MG63 (cell line): ENCODE results near the gene MME. TPM values are rescaled to one million over a fixed set of nuclear protein-coding genes. Genes with fewer than 3 reads are reported as not detected.

Experiments
- DNase-seq: peaks from one replicate; pipeline ENCODE4 v3.0.0-alpha.2; 2020
- H3K27me3 ChIP-seq: fragments of 250-450 bp; sonication (Bioruptor Pico); 2 replicates; pipeline ENCODE4 v1.5.1; 2020; ENCODE audit warnings: mild to moderate bottlenecking, moderate library complexity
- H3K36me3 ChIP-seq: fragments of 250-450 bp; sonication (Bioruptor Pico); 2 replicates; pipeline ENCODE4 v1.5.1; 2020; ENCODE audit warnings: mild to moderate bottlenecking, moderate library complexity
- H3K4me3 ChIP-seq: fragments of 250-450 bp; sonication (Bioruptor Pico); 2 replicates; pipeline ENCODE4 v1.5.1; 2020; ENCODE audit warnings: mild to moderate bottlenecking, moderate library complexity
- H3K9me3 ChIP-seq: fragments of 250-450 bp; sonication (Bioruptor Pico); 2 replicates; pipeline ENCODE4 v1.5.1; 2020; ENCODE audit warnings: mild to moderate bottlenecking, moderate library complexity
- total RNA-seq: library from RNA; depleted of rRNA; stranded (reverse); fragments of >200 nt; shearing (Covaris generic); gene quantifications from 2 replicates; pipeline ENCODE4 v1.2.3, GENCODE V29; 2014; ENCODE audit warnings: low replicate concordance

The MME gene
- total RNA-seq, 1 experiment from 2014 or later: 0.07 TPM

GRCh38 chr3:155076888-155077287, 3.2 kb upstream of the MME start:
- peak; percentile 6 for DNase-seq
- H3K4me3 ChIP-seq: no peak overlapping the region
- peaks cover 10% of the 10 kb centered on the region for H3K9me3 ChIP-seq
- H3K27me3 ChIP-seq: peaks cover 23% of the 10 kb centered on the region
- no peaks in the 10 kb centered on the region for H3K36me3 ChIP-seq

GRCh38 chr3:155078711-155079467, 1.2 kb upstream of the MME start:
- Histone ChIP-seq H3K9me3 (peaks cover 10% of the 10 kb centered on the region; the same call in 1 of the 2 replicates), H3K36me3 (no peaks in the 10 kb centered on the region), H3K4me3 (peak overlapping the region; percentile 50), H3K27me3 (peaks cover 35% of the 10 kb centered on the region)
- no peak for DNase-seq

GRCh38 chr3:155079468-155079745, 712 bp upstream of the MME start:
- Histone ChIP-seq H3K9me3 (peaks cover 10% of the 10 kb centered on the region; the same call in 1 of the 2 replicates), H3K27me3 (peaks cover 35% of the 10 kb centered on the region), H3K4me3 (peak overlapping the region; percentile 50), H3K36me3 (no peaks in the 10 kb centered on the region)
- DNase-seq: no peak

- H3K4me3 ChIP-seq: peak overlapping the region; percentile 50
- peaks cover 35% of the 10 kb centered on the region for H3K27me3 ChIP-seq
- H3K36me3 ChIP-seq: no peaks in the 10 kb centered on the region
- DNase-seq: no peak
- 0 out of 2 replicates have a peak, but pooled peaks cover 2% of the 10 kb centered on the region for H3K9me3 ChIP-seq
Measured at GRCh38 chr3:155080692-155081091, 573 bp downstream of the MME start.

- Histone ChIP-seq H3K27me3 (peaks cover 33% of the 10 kb centered on the region), H3K36me3 (no peaks in the 10 kb centered on the region), H3K9me3 (no peaks in the 10 kb centered on the region), H3K4me3 (no peak overlapping the region)
- DNase-seq: no peak
Measured at GRCh38 chr3:155083313-155083905, 3.3 kb downstream of the MME start.

GRCh38 chr3:155084567-155084966, 4.4 kb downstream of the MME start:
- no peak for DNase-seq
- no peaks in the 10 kb centered on the region for H3K36me3 ChIP-seq
- H3K9me3 ChIP-seq: no peaks in the 10 kb centered on the region
- no peak overlapping the region for H3K4me3 ChIP-seq
- H3K27me3 ChIP-seq: peaks cover 26% of the 10 kb centered on the region

GRCh38 chr3:155086051-155086450, 5.9 kb downstream of the MME start:
- Histone ChIP-seq H3K36me3 (no peaks in the 10 kb centered on the region), H3K9me3 (no peaks in the 10 kb centered on the region), H3K27me3 (peaks cover 15% of the 10 kb centered on the region), H3K4me3 (no peak overlapping the region)
- no peak for DNase-seq

GRCh38 chr3:155088706-155089345, 8.7 kb downstream of the MME start:
- H3K4me3 ChIP-seq: no peak overlapping the region
- no peak for DNase-seq
- peaks cover under 1% of the 10 kb centered on the region; the same call in 1 of the 2 replicates for H3K27me3 ChIP-seq
- no peaks in the 10 kb centered on the region for H3K36me3 ChIP-seq
- H3K9me3 ChIP-seq: no peaks in the 10 kb centered on the region

- H3K9me3 ChIP-seq: no peaks in the 10 kb centered on the region
- no peaks in the 10 kb centered on the region for H3K27me3 ChIP-seq
- no peak overlapping the region for H3K4me3 ChIP-seq
- DNase-seq: no peak
- no peaks in the 10 kb centered on the region for H3K36me3 ChIP-seq
Measured at GRCh38 chr3:155089495-155089894, 9.4 kb downstream of the MME start.

GRCh38 chr3:155093261-155093660, 13.1 kb downstream of the MME start:
- Histone ChIP-seq H3K27me3 (0 out of 2 replicates have a peak, but pooled peaks cover 2% of the 10 kb centered on the region), H3K9me3 (no peaks in the 10 kb centered on the region), H3K4me3 (no peak overlapping the region), H3K36me3 (no peaks in the 10 kb centered on the region)
- DNase-seq: no peak

- DNase-seq: no peak
- Histone ChIP-seq H3K36me3 (no peaks in the 10 kb centered on the region), H3K4me3 (no peak overlapping the region), H3K27me3 (0 out of 2 replicates have a peak, but pooled peaks cover 2% of the 10 kb centered on the region), H3K9me3 (no peaks in the 10 kb centered on the region)
Measured at GRCh38 chr3:155096303-155097008, 16.3 kb downstream of the MME start.

GRCh38 chr3:155097009-155097349, 16.9 kb downstream of the MME start:
- Histone ChIP-seq H3K9me3 (no peaks in the 10 kb centered on the region), H3K4me3 (no peak overlapping the region), H3K36me3 (no peaks in the 10 kb centered on the region), H3K27me3 (0 out of 2 replicates have a peak, but pooled peaks cover 2% of the 10 kb centered on the region)
- DNase-seq: no peak

- Histone ChIP-seq H3K36me3 (no peaks in the 10 kb centered on the region), H3K27me3 (no peaks in the 10 kb centered on the region), H3K4me3 (no peak overlapping the region), H3K9me3 (no peaks in the 10 kb centered on the region)
- DNase-seq: no peak
Measured at GRCh38 chr3:155101398-155101797, 21.3 kb downstream of the MME start.

GRCh38 chr3:155102329-155102728, 22.2 kb downstream of the MME start:
- Histone ChIP-seq H3K36me3 (no peaks in the 10 kb centered on the region), H3K4me3 (no peak overlapping the region), H3K27me3 (no peaks in the 10 kb centered on the region), H3K9me3 (no peaks in the 10 kb centered on the region)
- DNase-seq: no peak

GRCh38 chr3:155103686-155104085, 23.6 kb downstream of the MME start:
- Histone ChIP-seq H3K36me3 (no peaks in the 10 kb centered on the region), H3K27me3 (no peaks in the 10 kb centered on the region), H3K4me3 (no peak overlapping the region), H3K9me3 (no peaks in the 10 kb centered on the region)
- DNase-seq: no peak

- Histone ChIP-seq H3K36me3 (no peaks in the 10 kb centered on the region), H3K9me3 (no peaks in the 10 kb centered on the region), H3K4me3 (no peak overlapping the region), H3K27me3 (no peaks in the 10 kb centered on the region)
- no peak for DNase-seq
Measured at GRCh38 chr3:155106119-155106518, 26.0 kb downstream of the MME start.

- no peaks in the 10 kb centered on the region for H3K9me3 ChIP-seq
- H3K27me3 ChIP-seq: no peaks in the 10 kb centered on the region
- no peak for DNase-seq
- no peaks in the 10 kb centered on the region for H3K36me3 ChIP-seq
- H3K4me3 ChIP-seq: no peak overlapping the region
Measured at GRCh38 chr3:155110022-155110421, 29.9 kb downstream of the MME start.
